WTC11 (cell line): ENCODE results near the gene RAB11B. TPM values are rescaled to one million over a fixed set of nuclear protein-coding genes. Genes with fewer than 3 reads are reported as not detected.
A peak's percentile ranks its signal among the peaks of the same experiment; 100 is the strongest.

Experiments
- ATF1 ChIP-seq: sonication (generic); formaldehyde crosslinking; IDR thresholded peaks from 2 replicates; pipeline ENCODE4 v1.8.1; 2023; ENCODE audit warnings: mild to moderate bottlenecking, moderate library complexity, missing genetic modification reagents
- CBFB ChIP-seq: sonication (generic); formaldehyde crosslinking; IDR thresholded peaks from 2 replicates; pipeline ENCODE4 v1.8.1; 2022; ENCODE audit warnings: mild to moderate bottlenecking, low read depth, missing genetic modification reagents
- CREM ChIP-seq: sonication (generic); formaldehyde crosslinking; IDR thresholded peaks from 2 replicates; pipeline ENCODE4 v1.8.1; 2022; ENCODE audit warnings: mild to moderate bottlenecking, missing genetic modification reagents, moderate library complexity
- ELF4 ChIP-seq: sonication (generic); formaldehyde crosslinking; IDR thresholded peaks from 2 replicates; pipeline ENCODE4 v1.8.1; 2022; ENCODE audit warnings: low read depth, mild to moderate bottlenecking, moderate library complexity, missing genetic modification reagents
- EMX1 ChIP-seq: fragments of 250-450 bp; sonication (Bioruptor Pico); IDR thresholded peaks from 2 replicates; pipeline ENCODE4 v1.8.0; 2021; ENCODE audit warnings: mild to moderate bottlenecking
- FOXJ3 ChIP-seq: sonication (generic); formaldehyde crosslinking; IDR thresholded peaks from 2 replicates; pipeline ENCODE4 v1.9.0; 2021; ENCODE audit warnings: missing genetic modification reagents, mild to moderate bottlenecking, borderline replicate concordance
- FOXK1 ChIP-seq: sonication (generic); formaldehyde crosslinking; IDR thresholded peaks from 2 replicates; pipeline ENCODE4 v1.8.0; 2022; ENCODE audit warnings: mild to moderate bottlenecking, moderate library complexity, missing genetic modification reagents
- FOXP1 ChIP-seq: sonication (generic); formaldehyde crosslinking; IDR thresholded peaks from 2 replicates; pipeline ENCODE4 v1.8.0; 2022; ENCODE audit warnings: missing genetic modification reagents, mild to moderate bottlenecking, moderate library complexity, borderline replicate concordance
- GABPB1 ChIP-seq: sonication (generic); formaldehyde crosslinking; IDR thresholded peaks from 2 replicates; pipeline ENCODE4 v1.8.1; 2023; ENCODE audit warnings: mild to moderate bottlenecking, missing genetic modification reagents
- MXD4 ChIP-seq: fragments of 250-450 bp; sonication (Bioruptor Pico); IDR thresholded peaks from 2 replicates; pipeline ENCODE4 v1.8.0; 2021; ENCODE audit warnings: mild to moderate bottlenecking, moderate library complexity, borderline replicate concordance
- MYBL2 ChIP-seq: sonication (generic); formaldehyde crosslinking; IDR thresholded peaks from 2 replicates; pipeline ENCODE4 v1.8.1; 2023; ENCODE audit warnings: mild to moderate bottlenecking, moderate library complexity, missing genetic modification reagents
- NR1H2 ChIP-seq: sonication (generic); formaldehyde crosslinking; IDR thresholded peaks from 2 replicates; pipeline ENCODE4 v1.9.0; 2021; ENCODE audit warnings: mild to moderate bottlenecking, moderate library complexity, missing genetic modification reagents
- RELA ChIP-seq: sonication (generic); formaldehyde crosslinking; IDR thresholded peaks from 2 replicates; pipeline ENCODE4 v1.8.1; 2022; ENCODE audit warnings: missing genetic modification reagents, mild to moderate bottlenecking, borderline replicate concordance
- TEAD1 ChIP-seq: sonication (generic); formaldehyde crosslinking; IDR thresholded peaks from 2 replicates; pipeline ENCODE4 v1.8.0; 2022; ENCODE audit warnings: mild to moderate bottlenecking, missing genetic modification reagents
- TEAD4 ChIP-seq: sonication (generic); formaldehyde crosslinking; IDR thresholded peaks from 2 replicates; pipeline ENCODE4 v1.8.0; 2022; ENCODE audit warnings: mild to moderate bottlenecking, missing genetic modification reagents
- ZNF317 ChIP-seq: sonication (generic); formaldehyde crosslinking; IDR thresholded peaks from 2 replicates; pipeline ENCODE4 v1.8.1; 2023; ENCODE audit warnings: low read depth, mild to moderate bottlenecking, moderate library complexity, missing genetic modification reagents, borderline replicate concordance
- ZNF423 ChIP-seq: fragments of 250-450 bp; sonication (Bioruptor Pico); IDR thresholded peaks from 2 replicates; pipeline ENCODE4 v2.1.2; 2022; ENCODE audit warnings: mild to moderate bottlenecking, moderate library complexity
- total RNA-seq: library from RNA; stranded (reverse); gene quantifications from 3 replicates; pipeline ENCODE4 v1.2.3, GENCODE V29; 2021
- TF ChIP-seq, protein P1 (sequence below): fragments of 250-450 bp; sonication (Bioruptor Pico); IDR thresholded peaks from 2 replicates; pipeline ENCODE4 v1.9.0; 2021; ENCODE audit warnings: mild to moderate bottlenecking
- TF ChIP-seq, protein P2 (sequence below): sonication (generic); formaldehyde crosslinking; IDR thresholded peaks from 2 replicates; pipeline ENCODE4 v1.8.1; 2023; ENCODE audit warnings: mild to moderate bottlenecking, missing genetic modification reagents, moderate library complexity
- TF ChIP-seq, protein P3 (sequence below): sonication (generic); formaldehyde crosslinking; IDR thresholded peaks from 2 replicates; pipeline ENCODE4 v1.8.1; 2023; ENCODE audit warnings: mild to moderate bottlenecking, moderate library complexity, missing genetic modification reagents
- TF ChIP-seq, protein P4 (sequence below): fragments of 250-450 bp; sonication (Bioruptor Pico); conservative IDR thresholded peaks from 2 replicates; pipeline ENCODE4 v1.9.0; 2021; ENCODE audit warnings: mild to moderate bottlenecking
- TF ChIP-seq, protein P5 (sequence below): sonication (generic); formaldehyde crosslinking; IDR thresholded peaks from 2 replicates; pipeline ENCODE4 v1.8.0; 2023; ENCODE audit warnings: mild to moderate bottlenecking, missing genetic modification reagents
- TF ChIP-seq, protein P6 (sequence below): sonication (generic); formaldehyde crosslinking; IDR thresholded peaks from 2 replicates; pipeline ENCODE4 v1.8.0; 2022; ENCODE audit warnings: mild to moderate bottlenecking, missing genetic modification reagents
- TF ChIP-seq, protein P7 (sequence below): fragments of 250-450 bp; sonication (Bioruptor Pico); IDR thresholded peaks from 2 replicates; pipeline ENCODE4 v1.9.0; 2021; ENCODE audit warnings: mild to moderate bottlenecking
- TF ChIP-seq, protein P8 (sequence below): sonication (generic); formaldehyde crosslinking; IDR thresholded peaks from 2 replicates; pipeline ENCODE4 v1.8.1; 2023; ENCODE audit warnings: mild to moderate bottlenecking, missing genetic modification reagents

RAB11B gene
- total RNA-seq, 1 experiment from 2014 or later, result 108 TPM

DNA sequence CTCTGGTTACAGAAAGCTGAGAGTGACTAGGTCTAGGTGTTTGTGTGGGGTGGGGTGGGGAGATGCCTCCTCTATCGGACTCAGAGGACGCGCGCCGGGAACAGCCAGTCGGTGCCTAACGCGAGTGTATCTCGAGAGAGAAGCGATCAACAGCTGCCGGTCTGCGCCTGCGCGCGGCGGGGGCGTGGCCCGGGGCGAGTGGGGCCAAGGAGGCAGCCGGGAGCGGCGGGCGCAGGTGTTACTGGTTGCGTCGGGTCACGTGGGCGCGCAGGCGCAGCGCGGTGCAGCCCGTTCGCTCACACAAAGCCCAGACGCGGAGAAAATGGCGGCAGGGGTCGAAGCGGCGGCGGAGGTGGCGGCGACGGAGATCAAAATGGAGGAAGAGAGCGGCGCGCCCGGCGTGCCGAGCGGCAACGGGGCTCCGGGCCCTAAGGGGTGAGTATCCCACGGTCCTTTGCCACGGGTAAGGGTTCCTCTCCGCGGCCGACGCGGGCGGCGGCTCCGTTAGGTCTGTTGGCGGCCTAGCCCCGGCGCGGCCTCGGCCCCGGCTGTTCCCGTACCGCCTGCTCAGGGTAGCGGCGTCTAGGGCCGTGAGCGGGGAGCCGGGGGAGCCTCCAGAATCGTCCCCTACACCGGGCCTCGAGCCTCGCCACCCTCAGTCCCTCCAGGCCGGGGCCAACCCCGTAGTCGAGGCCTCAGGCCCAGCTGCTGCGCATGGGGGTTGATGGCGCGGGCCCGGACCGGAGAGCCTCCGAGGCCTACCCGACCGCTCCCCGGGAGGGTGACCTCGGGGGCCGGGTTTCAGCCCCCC lies 54.7 kb downstream of the RAB11B start, which contains the start of gene HNRNPM (continued):
- TF ChIP-seq, protein P1, sequence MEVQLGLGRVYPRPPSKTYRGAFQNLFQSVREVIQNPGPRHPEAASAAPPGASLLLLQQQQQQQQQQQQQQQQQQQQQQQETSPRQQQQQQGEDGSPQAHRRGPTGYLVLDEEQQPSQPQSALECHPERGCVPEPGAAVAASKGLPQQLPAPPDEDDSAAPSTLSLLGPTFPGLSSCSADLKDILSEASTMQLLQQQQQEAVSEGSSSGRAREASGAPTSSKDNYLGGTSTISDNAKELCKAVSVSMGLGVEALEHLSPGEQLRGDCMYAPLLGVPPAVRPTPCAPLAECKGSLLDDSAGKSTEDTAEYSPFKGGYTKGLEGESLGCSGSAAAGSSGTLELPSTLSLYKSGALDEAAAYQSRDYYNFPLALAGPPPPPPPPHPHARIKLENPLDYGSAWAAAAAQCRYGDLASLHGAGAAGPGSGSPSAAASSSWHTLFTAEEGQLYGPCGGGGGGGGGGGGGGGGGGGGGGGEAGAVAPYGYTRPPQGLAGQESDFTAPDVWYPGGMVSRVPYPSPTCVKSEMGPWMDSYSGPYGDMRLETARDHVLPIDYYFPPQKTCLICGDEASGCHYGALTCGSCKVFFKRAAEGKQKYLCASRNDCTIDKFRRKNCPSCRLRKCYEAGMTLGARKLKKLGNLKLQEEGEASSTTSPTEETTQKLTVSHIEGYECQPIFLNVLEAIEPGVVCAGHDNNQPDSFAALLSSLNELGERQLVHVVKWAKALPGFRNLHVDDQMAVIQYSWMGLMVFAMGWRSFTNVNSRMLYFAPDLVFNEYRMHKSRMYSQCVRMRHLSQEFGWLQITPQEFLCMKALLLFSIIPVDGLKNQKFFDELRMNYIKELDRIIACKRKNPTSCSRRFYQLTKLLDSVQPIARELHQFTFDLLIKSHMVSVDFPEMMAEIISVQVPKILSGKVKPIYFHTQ (CRISPR knock-in tag), result no peak
- TF ChIP-seq CBFB (CRISPR knock-in tag), result no peak
- TF ChIP-seq, protein P2, sequence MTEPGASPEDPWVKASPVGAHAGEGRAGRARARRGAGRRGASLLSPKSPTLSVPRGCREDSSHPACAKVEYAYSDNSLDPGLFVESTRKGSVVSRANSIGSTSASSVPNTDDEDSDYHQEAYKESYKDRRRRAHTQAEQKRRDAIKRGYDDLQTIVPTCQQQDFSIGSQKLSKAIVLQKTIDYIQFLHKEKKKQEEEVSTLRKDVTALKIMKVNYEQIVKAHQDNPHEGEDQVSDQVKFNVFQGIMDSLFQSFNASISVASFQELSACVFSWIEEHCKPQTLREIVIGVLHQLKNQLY (CRISPR knock-in tag), result no peak
- TF ChIP-seq RELA (CRISPR knock-in tag), result 0 out of 2 replicates have a peak, but pooled peaks have one; percentile 33
- peak; percentile 94 for TF ChIP-seq FOXK1 (CRISPR knock-in tag)
- TF ChIP-seq, protein P3, sequence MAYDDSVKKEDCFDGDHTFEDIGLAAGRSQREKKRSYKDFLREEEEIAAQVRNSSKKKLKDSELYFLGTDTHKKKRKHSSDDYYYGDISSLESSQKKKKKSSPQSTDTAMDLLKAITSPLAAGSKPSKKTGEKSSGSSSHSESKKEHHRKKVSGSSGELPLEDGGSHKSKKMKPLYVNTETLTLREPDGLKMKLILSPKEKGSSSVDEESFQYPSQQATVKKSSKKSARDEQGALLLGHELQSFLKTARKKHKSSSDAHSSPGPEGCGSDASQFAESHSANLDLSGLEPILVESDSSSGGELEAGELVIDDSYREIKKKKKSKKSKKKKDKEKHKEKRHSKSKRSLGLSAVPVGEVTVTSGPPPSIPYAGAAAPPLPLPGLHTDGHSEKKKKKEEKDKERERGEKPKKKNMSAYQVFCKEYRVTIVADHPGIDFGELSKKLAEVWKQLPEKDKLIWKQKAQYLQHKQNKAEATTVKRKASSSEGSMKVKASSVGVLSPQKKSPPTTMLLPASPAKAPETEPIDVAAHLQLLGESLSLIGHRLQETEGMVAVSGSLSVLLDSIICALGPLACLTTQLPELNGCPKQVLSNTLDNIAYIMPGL (CRISPR knock-in tag), result peak; percentile 76; the same call in 1 of the 2 replicates
- TF ChIP-seq FOXJ3 (CRISPR knock-in tag), result no peak
- TF ChIP-seq, protein P4, sequence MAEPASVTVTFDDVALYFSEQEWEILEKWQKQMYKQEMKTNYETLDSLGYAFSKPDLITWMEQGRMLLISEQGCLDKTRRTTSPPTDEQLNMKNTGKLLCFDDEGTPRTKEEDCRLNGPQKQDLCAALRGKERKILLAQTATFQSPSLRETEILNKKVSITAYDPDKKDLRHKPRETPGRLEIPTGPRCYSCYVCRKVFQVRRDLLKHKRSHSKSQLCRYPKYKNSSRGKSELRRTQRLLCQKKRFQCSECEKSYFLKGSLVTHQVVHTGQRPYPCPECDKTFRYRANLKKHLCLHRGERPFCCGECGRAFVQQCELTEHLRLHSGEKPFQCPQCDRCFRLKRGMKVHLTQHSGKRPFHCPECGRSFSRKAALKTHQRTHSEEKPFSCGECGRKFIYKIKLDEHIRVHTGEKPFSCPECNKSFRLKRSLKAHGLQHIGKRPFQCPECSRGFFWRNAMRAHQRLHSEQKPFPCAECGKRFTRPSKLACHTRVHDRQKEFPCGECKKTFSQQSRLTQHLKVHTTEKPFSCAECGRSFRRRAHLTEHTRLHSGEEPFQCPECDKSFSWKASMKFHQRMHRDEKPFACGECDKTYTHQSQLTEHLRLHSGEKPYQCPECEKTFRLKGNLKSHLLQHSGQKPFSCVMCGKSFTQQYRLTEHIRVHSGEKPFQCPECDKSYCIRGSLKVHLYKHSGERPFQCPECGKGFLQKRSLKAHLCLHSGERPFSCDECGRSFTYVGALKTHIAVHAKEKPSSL (CRISPR knock-in tag), result no peak
- TF ChIP-seq, protein P5, sequence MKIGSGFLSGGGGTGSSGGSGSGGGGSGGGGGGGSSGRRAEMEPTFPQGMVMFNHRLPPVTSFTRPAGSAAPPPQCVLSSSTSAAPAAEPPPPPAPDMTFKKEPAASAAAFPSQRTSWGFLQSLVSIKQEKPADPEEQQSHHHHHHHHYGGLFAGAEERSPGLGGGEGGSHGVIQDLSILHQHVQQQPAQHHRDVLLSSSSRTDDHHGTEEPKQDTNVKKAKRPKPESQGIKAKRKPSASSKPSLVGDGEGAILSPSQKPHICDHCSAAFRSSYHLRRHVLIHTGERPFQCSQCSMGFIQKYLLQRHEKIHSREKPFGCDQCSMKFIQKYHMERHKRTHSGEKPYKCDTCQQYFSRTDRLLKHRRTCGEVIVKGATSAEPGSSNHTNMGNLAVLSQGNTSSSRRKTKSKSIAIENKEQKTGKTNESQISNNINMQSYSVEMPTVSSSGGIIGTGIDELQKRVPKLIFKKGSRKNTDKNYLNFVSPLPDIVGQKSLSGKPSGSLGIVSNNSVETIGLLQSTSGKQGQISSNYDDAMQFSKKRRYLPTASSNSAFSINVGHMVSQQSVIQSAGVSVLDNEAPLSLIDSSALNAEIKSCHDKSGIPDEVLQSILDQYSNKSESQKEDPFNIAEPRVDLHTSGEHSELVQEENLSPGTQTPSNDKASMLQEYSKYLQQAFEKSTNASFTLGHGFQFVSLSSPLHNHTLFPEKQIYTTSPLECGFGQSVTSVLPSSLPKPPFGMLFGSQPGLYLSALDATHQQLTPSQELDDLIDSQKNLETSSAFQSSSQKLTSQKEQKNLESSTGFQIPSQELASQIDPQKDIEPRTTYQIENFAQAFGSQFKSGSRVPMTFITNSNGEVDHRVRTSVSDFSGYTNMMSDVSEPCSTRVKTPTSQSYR, result no peak
- TF ChIP-seq TEAD4, result no peak; the same call in 1 of the 2 replicates
- TF ChIP-seq, protein P6, sequence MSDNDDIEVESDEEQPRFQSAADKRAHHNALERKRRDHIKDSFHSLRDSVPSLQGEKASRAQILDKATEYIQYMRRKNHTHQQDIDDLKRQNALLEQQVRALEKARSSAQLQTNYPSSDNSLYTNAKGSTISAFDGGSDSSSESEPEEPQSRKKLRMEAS, result peak; percentile 91
- TF ChIP-seq ATF1, result no peak
- TF ChIP-seq ELF4 (CRISPR knock-in tag), result 0 out of 2 replicates have a peak, but pooled peaks have one; percentile 69
- TF ChIP-seq ZNF423, result no peak
- TF ChIP-seq, protein P7, sequence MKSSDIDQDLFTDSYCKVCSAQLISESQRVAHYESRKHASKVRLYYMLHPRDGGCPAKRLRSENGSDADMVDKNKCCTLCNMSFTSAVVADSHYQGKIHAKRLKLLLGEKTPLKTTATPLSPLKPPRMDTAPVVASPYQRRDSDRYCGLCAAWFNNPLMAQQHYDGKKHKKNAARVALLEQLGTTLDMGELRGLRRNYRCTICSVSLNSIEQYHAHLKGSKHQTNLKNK (CRISPR knock-in tag), result 0 out of 2 replicates have a peak, but pooled peaks have one; percentile 26
- TF ChIP-seq TEAD1 (CRISPR knock-in tag), result no peak
- TF ChIP-seq, protein P8, sequence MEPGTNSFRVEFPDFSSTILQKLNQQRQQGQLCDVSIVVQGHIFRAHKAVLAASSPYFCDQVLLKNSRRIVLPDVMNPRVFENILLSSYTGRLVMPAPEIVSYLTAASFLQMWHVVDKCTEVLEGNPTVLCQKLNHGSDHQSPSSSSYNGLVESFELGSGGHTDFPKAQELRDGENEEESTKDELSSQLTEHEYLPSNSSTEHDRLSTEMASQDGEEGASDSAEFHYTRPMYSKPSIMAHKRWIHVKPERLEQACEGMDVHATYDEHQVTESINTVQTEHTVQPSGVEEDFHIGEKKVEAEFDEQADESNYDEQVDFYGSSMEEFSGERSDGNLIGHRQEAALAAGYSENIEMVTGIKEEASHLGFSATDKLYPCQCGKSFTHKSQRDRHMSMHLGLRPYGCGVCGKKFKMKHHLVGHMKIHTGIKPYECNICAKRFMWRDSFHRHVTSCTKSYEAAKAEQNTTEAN (CRISPR knock-in tag), result peak; percentile 77; the same call in 1 of the 2 replicates
- TF ChIP-seq EMX1 (CRISPR knock-in tag), result no peak
- 0 out of 2 replicates have a peak, but pooled peaks have one; percentile 72 for TF ChIP-seq NR1H2 (CRISPR knock-in tag)
- no peak; the same call in 1 of the 2 replicates for TF ChIP-seq ZNF317 (CRISPR knock-in tag)
- peak; percentile 95 for TF ChIP-seq FOXP1
- TF ChIP-seq MYBL2, result peak; percentile 92
- peak; percentile 58 for TF ChIP-seq CREM (CRISPR knock-in tag)
- no peak for TF ChIP-seq GABPB1
- TF ChIP-seq MXD4 (CRISPR knock-in tag), result no peak
